T-helper 2 cell treated with Interferon-gamma antibody and Interleukin-4, amounts not matched to agents 5 μg/mL and 100 μg/mL, for 36 hours (primary cell): Measurements from ENCODE around the gene ZNF705A.
"Not testable (repeated sequence)": the region's sequence is repeated elsewhere in the genome, so short reads cannot be mapped to it uniquely, and the experiment has no call there.

Source experiments
- DNase-seq: peaks from one replicate; pipeline ENCODE4 v3.0.0; 2021; ENCODE audit warnings: low spot score
- H3K27ac Mint-ChIP-seq: one replicate; pipeline ENCODE4 v1.8.0; 2021; ENCODE audit warnings: mild to moderate bottlenecking, mixed read lengths
- H3K27me3 Mint-ChIP-seq: one replicate; pipeline ENCODE4 v1.8.0; 2021; ENCODE audit warnings: low read depth, mixed read lengths
- H3K36me3 Mint-ChIP-seq: one replicate; pipeline ENCODE4 v1.8.0; 2021; ENCODE audit warnings: low read depth, mixed read lengths
- H3K4me1 Mint-ChIP-seq: one replicate; pipeline ENCODE4 v1.8.0; 2021; ENCODE audit warnings: low read depth, mixed read lengths
- H3K4me3 Mint-ChIP-seq: one replicate; pipeline ENCODE4 v1.8.0; 2022; ENCODE audit warnings: mild to moderate bottlenecking, moderate library complexity, mixed read lengths
- H3K9me3 Mint-ChIP-seq: one replicate; pipeline ENCODE4 v1.8.0; 2021; ENCODE audit warnings: mixed read lengths

ZNF705A gene

GRCh38 chr12:8156416-8156815 lies 399 bp upstream of the ZNF705A start:
- H3K9me3 Mint-ChIP-seq, result no peaks in the 10 kb centered on the region
- no peak for DNase-seq
- H3K27me3 Mint-ChIP-seq, result peaks cover 57% of the 10 kb centered on the region
- no peak overlapping the region for H3K27ac Mint-ChIP-seq
- H3K4me1 Mint-ChIP-seq, result peaks cover 5% of the 10 kb centered on the region
- H3K4me3 Mint-ChIP-seq, result no peak overlapping the region
- no peaks in the 10 kb centered on the region for H3K36me3 Mint-ChIP-seq

GRCh38 chr12:8157484-8158198 lies 826 bp downstream of the ZNF705A start:
- no peaks in the 10 kb centered on the region for H3K36me3 Mint-ChIP-seq
- no peak overlapping the region for H3K4me3 Mint-ChIP-seq
- DNase-seq, result no peak
- H3K27me3 Mint-ChIP-seq, result peaks cover 46% of the 10 kb centered on the region
- no peak overlapping the region for H3K27ac Mint-ChIP-seq
- no peaks in the 10 kb centered on the region for H3K9me3 Mint-ChIP-seq
- peaks cover 11% of the 10 kb centered on the region for H3K4me1 Mint-ChIP-seq

DNA sequence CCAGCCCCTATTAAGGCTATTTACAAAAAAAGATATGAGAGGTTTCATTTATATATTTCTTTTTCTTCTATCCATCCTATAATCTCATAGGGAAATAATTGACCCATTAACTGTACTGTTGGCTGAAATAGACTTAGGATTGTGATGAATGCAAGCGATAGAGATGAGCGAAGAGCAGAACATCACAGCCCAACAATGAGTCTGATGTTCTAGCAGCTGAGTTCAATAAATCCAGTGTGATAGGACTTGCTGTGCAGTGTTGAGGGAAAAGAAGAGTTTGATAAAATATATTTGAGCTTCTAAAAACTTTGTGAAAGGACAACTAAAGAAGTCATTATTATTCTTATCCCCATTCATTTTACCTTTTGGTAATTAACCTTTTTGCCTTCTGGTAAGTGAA lies 16.1 kb downstream of the ZNF705A start:
- H3K27ac Mint-ChIP-seq, DNase-seq, H3K4me3 Mint-ChIP-seq, H3K9me3 Mint-ChIP-seq, H3K4me1 Mint-ChIP-seq, H3K36me3 Mint-ChIP-seq: not testable (repeated sequence)
- peaks cover 16% of the 10 kb centered on the region for H3K27me3 Mint-ChIP-seq

DNA sequence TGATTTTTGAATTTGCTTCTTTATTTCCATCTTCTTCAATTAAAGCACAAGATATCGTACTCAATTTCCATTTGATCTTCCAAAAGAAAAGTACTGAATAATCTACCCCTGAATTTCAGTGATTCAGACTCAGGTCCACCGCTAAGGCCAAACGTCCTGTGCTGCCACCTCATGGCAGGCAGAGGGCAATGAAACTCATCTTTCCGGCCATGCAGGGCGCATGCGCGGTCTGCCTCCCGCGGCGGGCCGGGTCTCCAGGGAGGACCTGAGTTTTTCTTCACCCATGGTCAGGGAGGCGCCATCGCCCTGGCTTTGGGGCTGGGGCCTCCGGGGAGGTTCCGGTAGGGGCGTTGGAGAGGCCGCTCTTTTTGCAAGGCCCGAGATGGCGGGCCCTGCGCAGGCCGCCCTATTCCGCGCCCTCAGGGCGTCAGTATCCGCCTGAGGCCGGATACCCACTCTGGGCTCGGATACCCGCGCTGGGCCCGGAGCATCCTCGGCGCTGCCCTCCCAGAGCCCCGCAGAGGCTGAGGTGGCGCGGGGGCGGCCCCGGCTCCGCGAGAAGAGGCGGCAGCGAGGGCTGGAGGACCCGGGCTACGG lies 23.3 kb downstream of the ZNF705A start:
- DNase-seq, result peak; percentile 78
- H3K9me3 Mint-ChIP-seq, H3K36me3 Mint-ChIP-seq, H3K27me3 Mint-ChIP-seq: not testable (repeated sequence)
- Mint-ChIP-seq H3K4me3 (peak overlapping the region; percentile 88), H3K4me1 (peaks cover 10% of the 10 kb centered on the region), H3K27ac (peak overlapping the region; percentile 83)

DNA sequence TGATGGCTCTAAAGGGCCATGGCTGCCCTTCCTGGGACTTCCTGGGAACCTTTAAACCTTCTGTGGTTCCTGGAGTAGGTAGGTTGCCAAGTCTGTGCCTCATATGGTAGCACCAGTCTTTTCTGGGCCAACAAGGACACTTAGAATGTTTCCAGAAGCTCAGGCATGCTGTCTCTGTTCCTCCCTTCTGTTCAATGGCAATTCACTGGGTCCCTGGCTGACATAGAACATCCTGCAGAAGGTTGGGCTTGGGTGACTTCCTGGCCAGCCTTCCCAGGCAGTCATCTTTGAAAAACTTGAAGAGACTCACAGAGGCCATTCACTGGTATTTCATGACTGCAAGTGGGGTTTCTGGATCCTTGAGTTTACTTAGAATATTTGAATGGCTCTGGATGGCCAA lies 24.5 kb downstream of the ZNF705A start:
- H3K9me3 Mint-ChIP-seq, H3K36me3 Mint-ChIP-seq, DNase-seq, H3K27me3 Mint-ChIP-seq: not testable (repeated sequence)
- peaks cover 10% of the 10 kb centered on the region for H3K4me1 Mint-ChIP-seq
- H3K27ac Mint-ChIP-seq, result peak overlapping the region; percentile 15
- H3K4me3 Mint-ChIP-seq, result peak overlapping the region; percentile 76

GRCh38 chr12:8182923-8183322 lies 26.1 kb downstream of the ZNF705A start:
- H3K27me3 Mint-ChIP-seq, H3K4me3 Mint-ChIP-seq, H3K27ac Mint-ChIP-seq, DNase-seq, H3K36me3 Mint-ChIP-seq, H3K9me3 Mint-ChIP-seq: not testable (repeated sequence)
- H3K4me1 Mint-ChIP-seq, result peaks cover 10% of the 10 kb centered on the region

GRCh38 chr12:8183346-8183745 lies 26.5 kb downstream of the ZNF705A start:
- not testable (repeated sequence) for H3K27ac Mint-ChIP-seq, DNase-seq, H3K4me3 Mint-ChIP-seq, H3K9me3 Mint-ChIP-seq, H3K27me3 Mint-ChIP-seq, H3K36me3 Mint-ChIP-seq
- H3K4me1 Mint-ChIP-seq, result peaks cover 10% of the 10 kb centered on the region

DNA sequence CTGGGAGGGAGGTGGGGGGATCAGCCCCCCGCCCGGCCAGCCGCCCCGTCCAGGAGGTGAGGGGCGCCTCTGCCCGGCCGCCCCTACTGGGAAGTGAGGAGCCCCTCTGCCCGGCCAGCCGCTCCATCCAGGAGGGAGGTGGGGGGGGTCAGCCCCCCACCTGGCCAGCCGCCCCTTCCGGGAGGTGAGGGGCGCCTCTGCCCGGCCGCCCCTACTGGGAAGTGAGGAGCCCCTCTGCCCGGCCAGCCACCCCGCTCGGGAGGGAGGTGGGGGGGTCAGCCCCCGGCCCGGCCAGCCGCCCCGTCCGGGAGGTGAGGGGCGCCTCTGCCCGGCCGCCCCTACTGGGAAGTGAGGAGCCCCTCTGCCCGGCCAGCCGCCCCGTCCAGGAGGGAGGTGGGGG lies 27.4 kb downstream of the ZNF705A start:
- H3K4me3 Mint-ChIP-seq, H3K27me3 Mint-ChIP-seq, DNase-seq, H3K36me3 Mint-ChIP-seq, H3K9me3 Mint-ChIP-seq, H3K27ac Mint-ChIP-seq: not testable (repeated sequence)
- peaks cover 10% of the 10 kb centered on the region for H3K4me1 Mint-ChIP-seq

DNA sequence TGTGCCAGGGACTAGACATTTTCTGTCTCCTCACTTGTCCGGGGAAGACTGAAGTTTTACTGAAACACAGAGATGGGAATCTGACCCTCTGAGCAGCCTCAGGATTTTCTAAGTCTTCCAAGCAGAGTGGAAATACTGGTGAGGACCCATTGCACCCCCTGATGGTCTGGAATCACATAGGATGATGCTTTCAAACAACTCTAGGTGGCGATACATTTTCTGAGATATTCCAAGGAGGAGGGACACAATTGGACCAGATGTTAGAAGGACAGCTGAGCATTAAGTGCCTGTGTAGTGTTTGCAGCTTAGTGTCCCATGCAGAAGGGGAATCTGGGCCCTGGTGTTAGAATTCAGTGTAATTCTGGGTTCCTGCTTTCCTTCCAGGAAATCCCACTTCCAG lies 31.3 kb downstream of the ZNF705A start:
- not testable (repeated sequence) for H3K9me3 Mint-ChIP-seq, H3K27ac Mint-ChIP-seq, DNase-seq, H3K4me1 Mint-ChIP-seq, H3K4me3 Mint-ChIP-seq, H3K36me3 Mint-ChIP-seq, H3K27me3 Mint-ChIP-seq

GRCh38 chr12:8197685-8198308 lies 41.0 kb downstream of the ZNF705A start:
- not testable (repeated sequence) for H3K27ac Mint-ChIP-seq, H3K9me3 Mint-ChIP-seq, H3K27me3 Mint-ChIP-seq, H3K4me1 Mint-ChIP-seq, DNase-seq, H3K4me3 Mint-ChIP-seq, H3K36me3 Mint-ChIP-seq

- H3K4me1 Mint-ChIP-seq, result not testable (repeated sequence)
Observed at GRCh38 chr12:8218711-8219382, 62.0 kb downstream of the ZNF705A start.

GRCh38 chr12:8221375-8221774 lies 64.6 kb downstream of the ZNF705A start:
- not testable (repeated sequence) for H3K27ac Mint-ChIP-seq, DNase-seq, H3K36me3 Mint-ChIP-seq, H3K27me3 Mint-ChIP-seq, H3K4me3 Mint-ChIP-seq, H3K4me1 Mint-ChIP-seq, H3K9me3 Mint-ChIP-seq

More at GRCh38 chr12:8218711-8219382, 62.0 kb downstream of the ZNF705A start:
- H3K4me3 Mint-ChIP-seq, DNase-seq, H3K27ac Mint-ChIP-seq, H3K27me3 Mint-ChIP-seq, H3K9me3 Mint-ChIP-seq, H3K36me3 Mint-ChIP-seq: not testable (repeated sequence)

DNA sequence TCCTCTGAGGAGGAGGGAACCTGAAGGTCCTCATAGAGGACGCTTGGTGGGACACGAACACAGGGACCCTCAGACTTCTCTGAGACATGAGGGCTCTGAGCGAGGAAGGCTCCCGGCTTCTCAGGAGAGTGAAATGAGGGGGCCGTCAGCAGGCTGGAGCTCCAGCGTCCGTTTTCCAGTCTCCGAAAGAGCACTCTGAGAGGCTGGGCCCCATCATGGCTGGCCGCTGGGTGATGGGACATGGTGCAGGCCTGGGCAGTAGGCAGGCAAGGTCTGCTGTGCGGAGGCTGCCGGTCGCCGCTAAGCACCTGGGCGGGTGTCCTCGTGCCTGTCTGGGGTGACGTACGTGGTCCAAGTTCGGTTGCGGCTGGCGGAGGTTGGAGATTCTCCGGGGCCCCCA lies 65.0 kb downstream of the ZNF705A start:
- H3K4me1 Mint-ChIP-seq, H3K9me3 Mint-ChIP-seq, H3K27ac Mint-ChIP-seq, DNase-seq, H3K27me3 Mint-ChIP-seq, H3K4me3 Mint-ChIP-seq, H3K36me3 Mint-ChIP-seq: not testable (repeated sequence)

- H3K4me1 Mint-ChIP-seq, DNase-seq: not testable (repeated sequence)
Observed at GRCh38 chr12:8222303-8222702, 65.5 kb downstream of the ZNF705A start.

More at GRCh38 chr12:8222303-8222702, 65.5 kb downstream of the ZNF705A start:
- H3K9me3 Mint-ChIP-seq, H3K4me3 Mint-ChIP-seq, H3K36me3 Mint-ChIP-seq, H3K27ac Mint-ChIP-seq, H3K27me3 Mint-ChIP-seq: not testable (repeated sequence)
